C4-2B (cell line): ENCODE measurements around the gene DEGS1.

Source experiments
- H3K27ac ChIP-seq: fragments of 450-650 bp; 2 replicates; pipeline ENCODE4 v1.5.1; 2017
- ZFX ChIP-seq: fragments of 450-650 bp; IDR thresholded peaks from 2 replicates; pipeline ENCODE4 v1.6.1; 2017
- TF ChIP-seq, protein P1 (sequence below): fragments of 450-650 bp; conservative IDR thresholded peaks from 2 replicates; pipeline ENCODE4 v1.5.1; 2017; ENCODE audit warnings: mild to moderate bottlenecking

The DEGS1 gene

GRCh38 chr1:224170343-224170742 lies 12.7 kb upstream of the DEGS1 start:
- no peak for TF ChIP-seq ZFX
- TF ChIP-seq, protein P1, sequence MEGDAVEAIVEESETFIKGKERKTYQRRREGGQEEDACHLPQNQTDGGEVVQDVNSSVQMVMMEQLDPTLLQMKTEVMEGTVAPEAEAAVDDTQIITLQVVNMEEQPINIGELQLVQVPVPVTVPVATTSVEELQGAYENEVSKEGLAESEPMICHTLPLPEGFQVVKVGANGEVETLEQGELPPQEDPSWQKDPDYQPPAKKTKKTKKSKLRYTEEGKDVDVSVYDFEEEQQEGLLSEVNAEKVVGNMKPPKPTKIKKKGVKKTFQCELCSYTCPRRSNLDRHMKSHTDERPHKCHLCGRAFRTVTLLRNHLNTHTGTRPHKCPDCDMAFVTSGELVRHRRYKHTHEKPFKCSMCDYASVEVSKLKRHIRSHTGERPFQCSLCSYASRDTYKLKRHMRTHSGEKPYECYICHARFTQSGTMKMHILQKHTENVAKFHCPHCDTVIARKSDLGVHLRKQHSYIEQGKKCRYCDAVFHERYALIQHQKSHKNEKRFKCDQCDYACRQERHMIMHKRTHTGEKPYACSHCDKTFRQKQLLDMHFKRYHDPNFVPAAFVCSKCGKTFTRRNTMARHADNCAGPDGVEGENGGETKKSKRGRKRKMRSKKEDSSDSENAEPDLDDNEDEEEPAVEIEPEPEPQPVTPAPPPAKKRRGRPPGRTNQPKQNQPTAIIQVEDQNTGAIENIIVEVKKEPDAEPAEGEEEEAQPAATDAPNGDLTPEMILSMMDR = no peak
- no peak overlapping the region for H3K27ac ChIP-seq

DNA sequence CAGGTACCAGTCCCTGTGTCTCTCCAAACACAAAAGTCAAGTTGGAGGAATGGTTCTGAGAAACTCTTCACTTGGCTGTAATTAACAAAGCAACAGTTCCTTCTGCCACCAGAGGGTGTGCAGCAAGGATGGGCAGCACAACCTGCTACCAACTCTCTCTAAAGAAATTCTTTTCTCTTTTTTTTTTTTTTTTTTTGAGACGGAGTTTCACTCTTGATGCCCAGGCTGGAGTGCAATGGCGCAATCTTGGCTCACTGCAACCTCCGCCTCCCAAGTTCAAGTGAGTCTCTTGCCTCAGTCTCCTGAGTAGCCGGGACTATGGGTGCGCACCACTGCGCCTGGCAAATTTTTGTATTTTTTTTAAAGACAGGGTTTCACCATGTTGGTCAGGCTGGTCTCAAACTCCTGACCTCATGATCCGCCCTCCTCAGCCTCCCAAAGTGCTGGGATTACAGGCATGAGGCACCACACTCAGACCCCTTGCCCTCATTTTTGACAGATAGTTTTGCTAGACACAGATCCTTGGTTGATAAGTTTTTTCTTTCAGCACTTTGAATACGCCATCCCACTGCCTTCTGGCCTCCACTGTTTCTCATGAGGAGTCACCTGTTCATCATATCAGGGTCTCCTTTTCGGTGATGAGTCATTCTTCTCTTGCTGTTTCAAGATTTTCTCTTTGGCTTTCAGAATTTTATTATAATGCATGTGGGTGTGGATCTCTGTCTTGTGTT lies 12.1 kb upstream of the DEGS1 start:
- H3K27ac ChIP-seq = no peak overlapping the region
- no peak for TF ChIP-seq ZFX
- TF ChIP-seq, protein P1 = no peak; the same call in 1 of the 2 replicates

DNA sequence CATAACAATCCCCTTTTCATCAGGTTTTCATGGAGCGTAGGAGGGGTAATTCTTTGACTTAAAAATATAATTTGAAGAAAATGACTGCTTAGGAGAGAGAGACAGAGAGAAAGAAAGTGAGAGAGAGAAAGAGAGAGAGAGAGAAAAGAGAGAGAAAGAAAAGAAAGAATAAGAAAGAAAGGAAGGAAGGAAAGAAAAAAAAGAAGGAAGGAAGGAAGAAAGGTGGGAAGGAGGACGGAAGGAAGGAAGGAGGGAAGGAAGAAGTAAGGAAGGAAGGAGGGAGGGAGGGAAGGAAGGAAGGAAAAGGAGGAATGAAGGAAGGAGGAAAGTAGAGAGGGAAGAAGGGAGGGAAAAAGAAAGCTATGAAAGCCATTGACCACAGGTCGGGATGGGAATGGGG lies 10.8 kb upstream of the DEGS1 start:
- no peak overlapping the region for H3K27ac ChIP-seq
- TF ChIP-seq, protein P1 = no peak
- no peak for TF ChIP-seq ZFX

GRCh38 chr1:224173523-224173922 lies 9.5 kb upstream of the DEGS1 start:
- TF ChIP-seq, protein P1 = no peak
- no peak for TF ChIP-seq ZFX
- peak overlapping the region; percentile 75 for H3K27ac ChIP-seq

DNA sequence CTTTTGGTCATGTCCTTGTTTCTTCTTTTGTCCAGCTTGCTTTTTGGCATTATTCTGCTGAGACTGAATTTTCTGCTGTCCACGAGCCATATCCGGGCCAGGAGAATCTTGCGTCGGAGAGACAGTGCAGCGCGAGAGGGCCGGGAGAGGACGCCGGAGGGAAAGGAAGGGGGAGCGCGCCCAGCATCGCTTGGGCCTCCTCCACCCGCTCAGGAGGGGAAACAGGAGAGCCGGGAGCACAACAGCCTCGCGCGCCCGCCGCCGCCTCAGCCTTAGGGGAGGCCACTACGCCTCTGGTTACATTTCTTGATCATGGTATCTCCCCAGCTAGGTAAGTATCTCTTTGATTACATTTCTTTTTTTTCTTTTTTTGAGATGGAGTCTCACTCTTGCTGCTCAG lies 7.4 kb upstream of the DEGS1 start:
- no peak for TF ChIP-seq ZFX
- TF ChIP-seq, protein P1 = no peak
- peak overlapping the region; percentile 11; the same call in 1 of the 2 replicates for H3K27ac ChIP-seq

GRCh38 chr1:224177356-224177999 lies 5.6 kb upstream of the DEGS1 start:
- H3K27ac ChIP-seq = peak overlapping the region; percentile 7; the same call in 1 of the 2 replicates
- TF ChIP-seq, protein P1 = no peak
- no peak for TF ChIP-seq ZFX

- H3K27ac ChIP-seq = peak overlapping the region; percentile 64
Observed at GRCh38 chr1:224178894-224179293, 4.1 kb upstream of the DEGS1 start.

More at GRCh38 chr1:224178894-224179293, 4.1 kb upstream of the DEGS1 start:
- TF ChIP-seq, protein P1 = no peak
